ENCODE measurements around the gene ROR2.

The ROR2 gene

GRCh38 chr9:91900055-91900796 is 49.8 kb downstream of the ROR2 start:
- no peak for DNase-seq (ENCODE audit: low spot score)

GRCh38 chr9:91899594-91899993 is 50.4 kb downstream of the ROR2 start:
- DNase-seq (ENCODE audit: low spot score) = no peak

GRCh38 chr9:91899219-91899563 is 50.8 kb downstream of the ROR2 start:
- DNase-seq (ENCODE audit: low spot score) = no peak

GRCh38 chr9:91898451-91899218 is 51.4 kb downstream of the ROR2 start:
- DNase-seq (ENCODE audit: low spot score) = peak; percentile 30

- no peak for DNase-seq (ENCODE audit: low spot score)
Measured at GRCh38 chr9:91897201-91897600, 52.8 kb downstream of the ROR2 start.

- DNase-seq (ENCODE audit: low spot score) = peak; percentile 40
Measured at GRCh38 chr9:91896513-91897121, 53.4 kb downstream of the ROR2 start.

- no peak for DNase-seq (ENCODE audit: low spot score)
Measured at GRCh38 chr9:91896097-91896496, 53.9 kb downstream of the ROR2 start.

- DNase-seq (ENCODE audit: low spot score) = no peak
Measured at GRCh38 chr9:91894536-91894935, 55.5 kb downstream of the ROR2 start.

- DNase-seq (ENCODE audit: low spot score) = no peak
Measured at GRCh38 chr9:91894023-91894422, 56.0 kb downstream of the ROR2 start.

GRCh38 chr9:91891915-91892314 is 58.1 kb downstream of the ROR2 start:
- no peak for DNase-seq (ENCODE audit: low spot score)

GRCh38 chr9:91890662-91891061 is 59.4 kb downstream of the ROR2 start:
- no peak for DNase-seq (ENCODE audit: low spot score)

GRCh38 chr9:91889161-91889911 is 60.7 kb downstream of the ROR2 start:
- DNase-seq (ENCODE audit: low spot score) = no peak

GRCh38 chr9:91886414-91887076 is 63.5 kb downstream of the ROR2 start:
- no peak for DNase-seq (ENCODE audit: low spot score)

- no peak for DNase-seq (ENCODE audit: low spot score)
Measured at GRCh38 chr9:91885746-91886413, 64.1 kb downstream of the ROR2 start.

GRCh38 chr9:91884696-91885687 is 65.0 kb downstream of the ROR2 start:
- no peak for DNase-seq (ENCODE audit: low spot score)

- DNase-seq (ENCODE audit: low spot score) = no peak
Measured at GRCh38 chr9:91884153-91884552, 65.9 kb downstream of the ROR2 start.

- no peak for DNase-seq (ENCODE audit: low spot score)
Measured at GRCh38 chr9:91883503-91883902, 66.5 kb downstream of the ROR2 start.

GRCh38 chr9:91882627-91883026 is 67.4 kb downstream of the ROR2 start:
- no peak for DNase-seq (ENCODE audit: low spot score)

GRCh38 chr9:91880378-91880972 is 69.6 kb downstream of the ROR2 start:
- no peak for DNase-seq (ENCODE audit: low spot score)

GRCh38 chr9:91879231-91879630 is 70.8 kb downstream of the ROR2 start:
- DNase-seq (ENCODE audit: low spot score) = no peak

All from COLO829 (cell line).